ENCODE measurements around the gene MUC12. TPM values are rescaled to one million over a fixed set of nuclear protein-coding genes. Genes with fewer than 3 reads are reported as not detected.
"Not testable (repeated sequence)": the region's sequence is repeated elsewhere in the genome, so short reads cannot be mapped to it uniquely, and the experiment has no call there.

The MUC12 gene
- total and polyA plus RNA-seq, 11 donors: 0.02 to 0.23 (median 0.11) TPM; not detected in 7

DNA sequence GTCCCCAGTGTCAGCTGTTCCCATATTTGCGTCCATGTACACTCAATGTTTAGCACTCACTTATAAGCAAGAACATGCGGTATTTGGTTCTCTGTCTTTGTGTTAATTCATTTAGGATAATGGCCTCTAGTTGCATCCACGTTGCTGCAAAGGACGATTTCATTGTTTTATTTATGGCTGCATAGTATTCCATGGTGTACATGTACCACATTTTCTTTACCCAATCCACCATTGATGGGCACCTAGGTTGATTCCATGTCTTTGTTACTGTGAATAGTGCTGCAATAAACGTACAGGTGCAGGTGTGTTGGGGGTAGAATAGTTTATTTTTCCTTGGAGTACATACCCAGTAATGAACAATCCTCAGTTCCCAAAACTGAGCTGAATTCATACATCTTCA, 91.6 kb downstream of the MUC12 start:
- H3K27me3 ChIP-seq: peaks cover 0 to 67% (median 25%) of the 10 kb centered on the region in 9 donors
- H3K36me3 ChIP-seq: no peaks in the 10 kb centered on the region
- no peaks in the 10 kb centered on the region for H3K4me1 ChIP-seq
- no peak for DNase-seq
- ATAC-seq: no peak
- TF ChIP-seq, protein P1, sequence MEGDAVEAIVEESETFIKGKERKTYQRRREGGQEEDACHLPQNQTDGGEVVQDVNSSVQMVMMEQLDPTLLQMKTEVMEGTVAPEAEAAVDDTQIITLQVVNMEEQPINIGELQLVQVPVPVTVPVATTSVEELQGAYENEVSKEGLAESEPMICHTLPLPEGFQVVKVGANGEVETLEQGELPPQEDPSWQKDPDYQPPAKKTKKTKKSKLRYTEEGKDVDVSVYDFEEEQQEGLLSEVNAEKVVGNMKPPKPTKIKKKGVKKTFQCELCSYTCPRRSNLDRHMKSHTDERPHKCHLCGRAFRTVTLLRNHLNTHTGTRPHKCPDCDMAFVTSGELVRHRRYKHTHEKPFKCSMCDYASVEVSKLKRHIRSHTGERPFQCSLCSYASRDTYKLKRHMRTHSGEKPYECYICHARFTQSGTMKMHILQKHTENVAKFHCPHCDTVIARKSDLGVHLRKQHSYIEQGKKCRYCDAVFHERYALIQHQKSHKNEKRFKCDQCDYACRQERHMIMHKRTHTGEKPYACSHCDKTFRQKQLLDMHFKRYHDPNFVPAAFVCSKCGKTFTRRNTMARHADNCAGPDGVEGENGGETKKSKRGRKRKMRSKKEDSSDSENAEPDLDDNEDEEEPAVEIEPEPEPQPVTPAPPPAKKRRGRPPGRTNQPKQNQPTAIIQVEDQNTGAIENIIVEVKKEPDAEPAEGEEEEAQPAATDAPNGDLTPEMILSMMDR (IDR thresholded peaks at IDR 0.05): no peak
- TF ChIP-seq POLR2A (IDR thresholded peaks at IDR 0.05): no peak
- H3K4me3 ChIP-seq: no peak overlapping the region
- WGBS, 4 donors: 77 to 81% (median 80%) methylated on average over 5 of the region's 5 CpGs
- no peak overlapping the region for H3K27ac ChIP-seq
- H3K9me3 ChIP-seq: no peaks in the 10 kb centered on the region
- intact Hi-C loops (cut with DNase I): no loop called here

DNA sequence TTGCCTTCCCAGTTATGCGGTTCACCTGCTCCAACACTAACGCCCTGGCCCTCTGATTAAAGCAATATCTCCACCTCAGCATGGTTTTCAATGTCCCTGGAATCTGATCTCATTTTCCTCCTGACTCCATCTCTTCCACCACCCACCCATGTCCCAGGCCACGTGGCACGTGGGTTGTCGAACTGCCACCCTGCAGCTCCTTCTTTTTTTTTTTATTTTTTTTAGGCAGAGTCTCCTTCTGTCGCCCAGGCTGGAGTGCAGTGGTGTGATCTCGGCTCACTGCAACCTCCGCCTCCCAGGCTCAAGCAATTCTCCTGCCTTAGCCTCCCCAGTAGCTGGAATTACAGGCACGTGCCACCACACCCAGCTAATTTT, 94.8 kb downstream of the MUC12 start:
- DNase-seq; ATAC-seq; H3K9me3 ChIP-seq; intact Hi-C loops (cut with DNase I); H3K4me3 ChIP-seq; H3K4me1 ChIP-seq; H3K36me3 ChIP-seq; H3K27ac ChIP-seq: not testable (repeated sequence)
- H3K27me3 ChIP-seq: peaks cover 0 to 74% (median 41%) of the 10 kb centered on the region in 9 donors
- WGBS, 4 donors: 70 to 76% (median 71%) methylated on average over 9 of the region's 9 CpGs

DNA sequence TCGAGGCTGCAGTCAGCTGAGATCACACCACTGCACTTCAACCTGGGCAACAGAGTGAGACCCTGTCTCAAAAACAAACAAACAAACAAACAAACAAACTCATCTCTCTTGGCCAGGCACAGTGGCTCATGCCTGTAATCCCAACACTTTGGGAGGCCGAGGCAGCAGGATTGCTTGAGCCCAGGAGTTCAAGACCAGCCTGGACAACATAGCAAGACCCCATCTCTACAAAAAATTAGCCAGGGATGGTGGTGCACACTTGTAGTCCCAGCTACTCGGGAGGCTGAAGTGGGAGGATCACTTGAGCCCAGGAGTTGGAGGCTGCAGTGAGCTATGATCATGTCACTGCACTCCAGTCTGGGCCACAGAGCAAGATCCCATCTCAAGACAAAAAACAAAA, 95.8 kb downstream of the MUC12 start:
- intact Hi-C loops (cut with DNase I); H3K9me3 ChIP-seq; DNase-seq; ATAC-seq; H3K36me3 ChIP-seq; H3K4me1 ChIP-seq; H3K4me3 ChIP-seq; H3K27ac ChIP-seq: not testable (repeated sequence)
- 61 to 69% (median 67%) methylated on average over 3 of the region's 3 CpGs for WGBS, 4 donors
- H3K27me3 ChIP-seq: peaks cover 0 to 67% (median 34%) of the 10 kb centered on the region in 9 donors

DNA sequence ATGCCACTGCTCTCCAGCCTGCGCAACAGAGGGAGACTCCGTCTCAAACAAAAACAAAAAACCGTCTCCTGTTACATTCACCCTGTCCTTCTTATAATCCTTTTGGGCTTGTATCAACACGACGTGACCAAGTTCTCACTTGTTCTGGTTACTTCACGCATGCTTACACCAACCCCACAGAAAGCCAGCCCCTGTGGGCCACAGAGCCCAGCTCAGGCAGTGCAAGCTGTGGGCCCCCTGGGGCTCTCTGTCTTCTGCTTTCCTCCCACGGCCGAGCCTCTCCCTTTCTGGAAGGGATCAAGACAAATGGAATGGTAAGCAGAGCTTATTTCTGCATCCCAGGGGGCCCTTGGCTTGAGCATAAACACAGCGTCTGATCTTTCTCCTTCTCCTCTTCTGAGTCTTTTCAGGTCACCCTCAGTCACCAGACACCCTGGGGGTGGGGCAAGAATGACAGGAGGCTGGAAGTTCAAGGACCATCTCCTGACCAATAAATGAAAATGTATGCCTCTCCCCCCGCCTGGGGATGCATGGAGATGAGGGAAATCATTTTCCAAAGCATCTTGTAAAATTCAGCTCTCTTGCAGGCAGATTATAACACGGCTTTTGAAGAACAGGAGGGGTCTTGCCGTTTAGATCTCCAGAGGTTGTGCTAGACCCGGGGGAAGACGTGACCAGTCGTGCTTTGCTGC, 96.9 kb downstream of the MUC12 start:
- TF ChIP-seq, protein P1 (IDR thresholded peaks at IDR 0.05): no peak
- TF ChIP-seq POLR2A (IDR thresholded peaks at IDR 0.05): no peak
- 24 to 41% (median 29%) methylated on average over 15 of the region's 15 CpGs for WGBS, 4 donors
- Histone ChIP-seq H3K9me3 (no peaks in the 10 kb centered on the region), H3K27me3 (peaks cover 0 to 55% (median 27%) of the 10 kb centered on the region in 9 donors), H3K36me3 (no peaks in the 10 kb centered on the region), H3K4me1 (no peaks in the 10 kb centered on the region), H3K27ac (no peak overlapping the region), H3K4me3 (no peak overlapping the region)
- ATAC-seq: peak in 3 of 4 donors; percentile 29 to 47 (median 30)
- DNase-seq: peak in 2 of 5 donors; percentile 37 to 60
- intact Hi-C loops (cut with DNase I): no loop called here

DNA sequence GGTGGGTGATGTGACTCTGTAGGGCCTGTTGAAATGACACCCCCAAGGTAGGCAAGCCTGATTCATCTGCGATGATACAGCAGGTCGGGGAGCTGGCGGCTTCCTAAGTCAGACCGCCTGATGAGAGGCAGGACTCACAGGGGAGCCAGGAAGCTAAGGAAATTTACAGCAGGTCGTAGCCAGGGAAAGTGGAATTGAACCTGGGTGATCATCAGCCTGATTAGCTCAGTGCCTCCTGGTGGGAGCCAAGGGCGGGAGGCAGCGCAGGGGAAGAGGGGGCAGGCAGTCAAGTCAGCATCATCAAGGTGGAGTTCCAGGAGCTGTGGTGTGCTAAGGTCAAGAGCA, 97.4 kb downstream of the MUC12 start:
- TF ChIP-seq POLR2A (IDR thresholded peaks at IDR 0.05): no peak
- WGBS, 4 donors: 42 to 68% (median 48%) methylated on average over 6 to 7 of the region's 7 CpGs
- no peaks in the 10 kb centered on the region for H3K4me1 ChIP-seq
- H3K4me3 ChIP-seq: no peak overlapping the region
- no peak overlapping the region for H3K27ac ChIP-seq
- H3K27me3 ChIP-seq: peaks cover 0 to 50% (median 28%) of the 10 kb centered on the region in 9 donors
- H3K36me3 ChIP-seq: no peaks in the 10 kb centered on the region
- DNase-seq (no peak), ATAC-seq (no peak)
- intact Hi-C loops (cut with DNase I): no loop called here
- no peaks in the 10 kb centered on the region for H3K9me3 ChIP-seq

DNA sequence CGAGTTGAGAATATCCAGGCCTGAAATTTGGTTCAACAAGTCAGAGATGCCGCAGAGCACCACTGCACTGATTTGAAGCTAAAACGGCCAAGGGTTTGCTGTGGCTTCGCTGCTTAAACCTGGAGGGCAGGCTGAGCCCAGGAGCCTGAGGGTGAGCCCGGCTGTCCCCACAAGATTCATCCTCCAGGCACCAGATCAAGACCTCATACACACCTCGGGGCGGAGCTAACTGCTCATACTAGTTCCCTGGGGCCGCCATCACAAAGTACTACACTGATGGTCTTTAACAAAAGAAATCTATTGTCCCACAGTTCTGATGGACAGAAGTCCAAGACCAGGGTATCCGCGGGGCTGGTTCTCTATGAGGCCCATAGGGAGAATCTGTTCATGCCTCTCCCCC, 99.0 kb downstream of the MUC12 start:
- no peak for TF ChIP-seq POLR2A (IDR thresholded peaks at IDR 0.05)
- TF ChIP-seq, protein P1 (IDR thresholded peaks at IDR 0.05): no peak
- H3K4me1 ChIP-seq: no peaks in the 10 kb centered on the region
- intact Hi-C loops (cut with DNase I): no loop called here
- ATAC-seq (no peak), DNase-seq (no peak)
- no peak overlapping the region for H3K27ac ChIP-seq
- no peaks in the 10 kb centered on the region for H3K36me3 ChIP-seq
- H3K9me3 ChIP-seq: no peaks in the 10 kb centered on the region
- peaks cover 0 to 47% (median 28%) of the 10 kb centered on the region in 9 donors for H3K27me3 ChIP-seq
- no peak overlapping the region for H3K4me3 ChIP-seq
- 86 to 90% (median 87%) methylated on average over 10 of the region's 10 CpGs for WGBS, 4 donors

Measured in heart left ventricle (tissue), 16 donors.